Neural crest cell (in vitro differentiated cells): ENCODE measurements around the gene CELF4. TPM values are rescaled to one million over a fixed set of nuclear protein-coding genes. Genes with fewer than 3 reads are reported as not detected.
"Not testable (repeated sequence)": the region's sequence is repeated elsewhere in the genome, so short reads cannot be mapped to it uniquely, and the experiment has no call there.

Experiments used
- DNase-seq: peaks from one replicate; pipeline ENCODE4 v3.0.0; 2021; ENCODE audit warnings: low read depth, mixed read lengths, low spot score
- H3K27ac Mint-ChIP-seq: one replicate; pipeline ENCODE4 v1.8.0; 2021; ENCODE audit warnings: mild to moderate bottlenecking, mixed read lengths; ENCODE audit not compliant: unreplicated experiment
- H3K27me3 Mint-ChIP-seq: 2 replicates; pipeline ENCODE4 v1.8.0; 2021; ENCODE audit warnings: low read depth, mild to moderate bottlenecking, mixed read lengths
- H3K36me3 Mint-ChIP-seq: 2 replicates; pipeline ENCODE4 v1.8.0; 2021; ENCODE audit warnings: low read depth, mild to moderate bottlenecking, mixed read lengths
- H3K4me1 Mint-ChIP-seq: 2 replicates; pipeline ENCODE4 v1.8.0; 2021; ENCODE audit warnings: mixed read lengths
- H3K4me3 Mint-ChIP-seq: one replicate; pipeline ENCODE4 v1.8.0; 2021; ENCODE audit warnings: mild to moderate bottlenecking, mixed read lengths
- H3K9me3 Mint-ChIP-seq: 2 replicates; pipeline ENCODE4 v1.8.0; 2021; ENCODE audit warnings: mixed read lengths
- total RNA-seq: library from RNA; stranded (reverse); gene quantifications from 2 replicates; pipeline ENCODE4 v1.2.1, GENCODE V29; 2021
- TF ChIP-seq, protein P1 (sequence below): fragments of 200-600 bp; sonication (generic); conservative IDR thresholded peaks from 2 replicates; pipeline ENCODE4 v1.5.0; 2021; ENCODE audit warnings: antibody characterized with exemption, mild to moderate bottlenecking

Gene CELF4
- total RNA-seq, 1 donor from 2014 or later: 1.9 TPM

DNA sequence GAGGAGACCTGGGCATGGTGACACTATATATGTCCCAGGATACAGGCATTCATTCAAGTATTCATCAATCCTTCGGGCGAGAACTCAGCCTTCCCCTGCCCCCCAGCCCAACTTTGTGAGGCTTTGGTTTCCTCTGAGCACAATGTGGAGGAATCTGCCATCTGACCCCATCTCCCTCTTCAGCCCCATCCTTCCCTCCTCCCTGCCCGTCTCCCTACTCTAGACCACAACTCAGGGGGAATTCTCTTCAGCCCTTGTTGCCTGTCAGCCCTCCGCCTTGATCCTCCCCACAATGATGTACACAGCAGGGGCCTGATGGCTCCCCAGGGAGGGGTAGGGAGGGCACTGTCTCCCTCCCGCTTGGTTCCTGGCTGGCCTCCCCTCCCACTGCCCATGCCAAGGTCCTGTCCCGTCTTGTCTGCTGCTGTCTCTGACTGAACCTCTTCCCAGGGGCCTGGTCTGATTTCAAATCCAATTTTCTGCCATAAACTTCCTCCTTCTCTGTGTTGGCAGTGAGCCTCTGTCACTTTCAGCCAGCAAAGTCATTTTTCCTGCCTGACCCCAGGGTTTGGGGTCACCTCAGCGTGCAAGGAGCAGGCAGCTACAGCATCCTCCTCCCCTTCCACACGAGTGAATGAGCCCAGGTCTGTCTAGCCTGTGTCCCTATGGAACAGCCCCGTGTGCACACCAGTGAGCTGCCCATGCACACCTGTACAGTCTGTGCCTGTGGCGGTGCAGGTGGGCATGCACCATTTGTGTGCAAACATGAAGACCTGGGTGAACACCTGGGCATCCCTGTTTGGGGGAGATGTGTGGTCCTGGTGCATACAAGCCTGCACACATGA, 197.3 kb downstream of the CELF4 start:
- Mint-ChIP-seq H3K27me3 (peaks cover 64% of the 10 kb centered on the region), H3K27ac (no peak overlapping the region), H3K4me3 (no peak overlapping the region), H3K4me1 (peaks cover 17% of the 10 kb centered on the region), H3K36me3 (no peaks in the 10 kb centered on the region), H3K9me3 (no peaks in the 10 kb centered on the region)
- TF ChIP-seq, protein P1, sequence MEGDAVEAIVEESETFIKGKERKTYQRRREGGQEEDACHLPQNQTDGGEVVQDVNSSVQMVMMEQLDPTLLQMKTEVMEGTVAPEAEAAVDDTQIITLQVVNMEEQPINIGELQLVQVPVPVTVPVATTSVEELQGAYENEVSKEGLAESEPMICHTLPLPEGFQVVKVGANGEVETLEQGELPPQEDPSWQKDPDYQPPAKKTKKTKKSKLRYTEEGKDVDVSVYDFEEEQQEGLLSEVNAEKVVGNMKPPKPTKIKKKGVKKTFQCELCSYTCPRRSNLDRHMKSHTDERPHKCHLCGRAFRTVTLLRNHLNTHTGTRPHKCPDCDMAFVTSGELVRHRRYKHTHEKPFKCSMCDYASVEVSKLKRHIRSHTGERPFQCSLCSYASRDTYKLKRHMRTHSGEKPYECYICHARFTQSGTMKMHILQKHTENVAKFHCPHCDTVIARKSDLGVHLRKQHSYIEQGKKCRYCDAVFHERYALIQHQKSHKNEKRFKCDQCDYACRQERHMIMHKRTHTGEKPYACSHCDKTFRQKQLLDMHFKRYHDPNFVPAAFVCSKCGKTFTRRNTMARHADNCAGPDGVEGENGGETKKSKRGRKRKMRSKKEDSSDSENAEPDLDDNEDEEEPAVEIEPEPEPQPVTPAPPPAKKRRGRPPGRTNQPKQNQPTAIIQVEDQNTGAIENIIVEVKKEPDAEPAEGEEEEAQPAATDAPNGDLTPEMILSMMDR: no peak
- no peak for DNase-seq

DNA sequence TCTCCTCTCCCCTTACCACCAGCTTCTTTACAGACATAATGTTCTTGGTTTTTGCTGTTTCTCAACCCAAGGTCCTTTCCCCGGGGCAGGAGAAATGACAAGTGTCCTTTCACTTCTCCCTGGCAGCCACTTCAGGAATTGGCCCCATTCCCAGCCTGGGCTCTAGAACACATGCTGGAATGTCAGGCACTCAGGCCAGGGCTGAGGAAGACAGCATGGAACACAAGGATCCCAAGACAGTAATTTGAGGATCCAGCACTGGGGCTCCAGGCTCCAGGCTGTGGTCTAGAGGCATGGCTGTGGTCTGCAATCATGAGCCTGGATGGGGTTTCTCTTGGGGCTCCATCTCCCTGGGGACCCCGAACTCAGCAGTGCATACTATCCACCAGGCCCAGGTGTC, 201.4 kb downstream of the CELF4 start:
- H3K27ac Mint-ChIP-seq: no peak overlapping the region
- no peaks in the 10 kb centered on the region for H3K9me3 Mint-ChIP-seq
- DNase-seq: no peak
- TF ChIP-seq, protein P1: no peak
- H3K4me1 Mint-ChIP-seq: peaks cover 17% of the 10 kb centered on the region
- no peak overlapping the region for H3K4me3 Mint-ChIP-seq
- H3K36me3 Mint-ChIP-seq: no peaks in the 10 kb centered on the region
- H3K27me3 Mint-ChIP-seq: peaks cover 85% of the 10 kb centered on the region

DNA sequence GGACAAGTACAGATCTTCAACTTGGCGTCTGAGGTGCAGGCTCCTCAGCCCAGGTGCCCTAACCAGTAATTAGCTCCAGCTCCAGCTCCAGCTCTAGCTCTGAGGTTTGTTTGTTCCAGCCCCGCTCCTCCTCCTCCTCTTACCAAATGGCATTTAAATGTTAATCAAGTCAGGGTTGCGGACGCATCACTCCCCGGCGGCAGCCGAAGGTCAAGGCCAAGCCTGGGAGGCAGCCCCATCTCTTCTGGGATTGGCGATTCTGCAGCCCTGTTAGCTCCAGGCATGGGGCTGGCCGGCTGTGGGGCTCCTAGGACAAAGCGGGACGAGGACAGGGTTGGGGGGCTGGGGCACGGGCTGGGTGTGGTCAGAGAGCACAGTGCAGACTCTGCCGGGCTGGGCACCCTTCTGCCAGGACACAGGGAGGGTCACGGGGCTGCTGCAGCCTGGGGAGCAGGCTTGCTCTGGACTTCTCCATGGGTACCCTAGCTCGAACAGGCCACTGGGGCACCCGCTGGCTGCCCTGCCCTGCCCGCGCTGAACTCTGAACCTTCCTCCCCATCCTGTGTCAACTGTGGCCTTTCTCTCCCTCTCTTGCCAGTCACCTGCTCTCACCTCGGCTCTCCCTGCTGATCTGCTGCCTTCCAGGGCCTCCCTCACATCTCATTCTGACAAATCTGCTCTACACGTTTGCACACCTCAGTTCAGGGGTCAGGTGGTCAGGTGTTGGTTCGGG, 203.3 kb downstream of the CELF4 start:
- H3K27ac Mint-ChIP-seq: no peak overlapping the region

DNA sequence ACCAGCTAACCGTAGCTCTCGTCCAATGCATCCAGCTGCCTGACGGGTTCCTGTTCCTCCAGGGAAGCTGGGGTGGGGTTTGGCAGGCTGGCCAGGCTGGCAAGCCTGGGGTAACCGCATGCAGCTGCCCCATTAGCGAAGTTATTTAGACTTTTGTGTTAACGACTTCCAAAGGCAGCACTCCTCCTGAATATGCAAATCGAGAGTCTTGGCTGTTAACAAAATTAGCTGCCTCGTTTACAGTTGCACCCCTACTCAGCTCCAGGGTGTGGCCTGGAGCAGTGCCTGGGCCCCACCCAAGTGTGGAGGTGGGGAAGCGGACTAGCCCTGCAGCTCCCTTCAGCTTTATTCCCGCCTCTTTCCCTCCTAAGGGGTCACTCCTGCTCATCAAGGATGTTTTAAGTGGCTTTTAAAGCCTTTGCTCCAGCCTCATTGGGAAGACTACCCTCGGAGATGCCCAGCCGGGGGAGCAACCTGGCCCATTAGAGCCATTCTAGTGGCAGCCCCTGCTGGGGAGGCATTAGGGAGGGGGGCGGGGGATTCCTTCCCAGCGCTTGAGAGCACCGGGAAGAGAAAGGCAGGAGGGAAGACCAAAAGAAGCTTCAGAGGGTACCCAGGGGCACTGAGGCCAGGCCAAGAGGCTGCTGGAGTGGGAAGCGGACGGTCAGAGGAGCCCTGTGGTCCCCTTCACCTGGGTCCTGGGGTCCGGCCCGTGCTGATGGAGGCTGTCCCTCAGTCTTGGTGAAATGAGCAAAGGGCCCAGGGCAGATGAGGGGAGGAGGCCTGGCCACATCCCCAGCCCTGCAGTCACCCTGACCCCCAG, 204.1 kb downstream of the CELF4 start:
- Mint-ChIP-seq H3K27ac (no peak overlapping the region), H3K27me3 (peaks cover 76% of the 10 kb centered on the region), H3K9me3 (no peaks in the 10 kb centered on the region), H3K4me1 (peaks cover 10% of the 10 kb centered on the region), H3K4me3 (no peak overlapping the region), H3K36me3 (no peaks in the 10 kb centered on the region)
- TF ChIP-seq, protein P1: no peak
- DNase-seq: no peak

More for the DNA sequence above, 203.3 kb downstream of the CELF4 start:
- no peaks in the 10 kb centered on the region for H3K36me3 Mint-ChIP-seq
- TF ChIP-seq, protein P1: no peak
- H3K4me1 Mint-ChIP-seq: peaks cover 10% of the 10 kb centered on the region
- DNase-seq: peak; percentile 6
- no peak overlapping the region for H3K4me3 Mint-ChIP-seq
- no peaks in the 10 kb centered on the region for H3K9me3 Mint-ChIP-seq
- peaks cover 80% of the 10 kb centered on the region for H3K27me3 Mint-ChIP-seq

DNA sequence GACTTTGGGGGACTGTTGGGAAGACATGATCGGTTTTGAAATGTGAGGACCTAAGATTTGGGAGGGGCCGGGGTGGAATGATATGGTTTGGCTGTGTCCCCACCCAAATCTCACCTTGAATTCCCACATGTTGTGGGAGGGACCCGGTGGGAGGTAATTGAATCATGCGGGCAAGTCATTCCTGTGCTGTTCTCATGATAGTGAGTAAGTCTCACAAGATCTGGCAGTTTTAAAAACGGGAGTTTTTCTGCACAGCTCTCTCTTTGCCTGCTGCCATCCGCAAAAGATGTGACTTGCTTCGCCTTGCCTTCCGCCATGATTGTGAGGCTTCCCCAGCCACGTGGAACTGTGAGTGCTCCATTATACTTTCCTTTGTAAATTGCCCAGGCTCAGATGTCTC, 207.5 kb downstream of the CELF4 start:
- not testable (repeated sequence) for H3K27ac Mint-ChIP-seq, H3K9me3 Mint-ChIP-seq, H3K4me1 Mint-ChIP-seq, H3K4me3 Mint-ChIP-seq, H3K36me3 Mint-ChIP-seq, DNase-seq
- peaks cover 47% of the 10 kb centered on the region for H3K27me3 Mint-ChIP-seq
